Upper lobe of left lung (tissue), 4 donors: ENCODE data around the gene ATP9A.

ENCODE experiments used
- POLR2AphosphoS5 ChIP-seq, 2 donors: sonication (generic); formaldehyde crosslinking; IDR thresholded peaks; one replicate each; pipeline ENCODE4 v1.5.1; 2017; ENCODE audit warnings: antibody characterized with exemption in 2 of 2
- TF ChIP-seq, protein P1 (sequence below), 6 experiments: fragments of 450-650 bp in 4 of 6; fragments of 200-600 bp in 2 of 6; sonication (generic) in 2 of 6; IDR thresholded peaks; one replicate each; pipeline ENCODE4 v1.5.1; 2016 to 2019; ENCODE audit warnings: antibody characterized with exemption in 6 of 6

DNA sequence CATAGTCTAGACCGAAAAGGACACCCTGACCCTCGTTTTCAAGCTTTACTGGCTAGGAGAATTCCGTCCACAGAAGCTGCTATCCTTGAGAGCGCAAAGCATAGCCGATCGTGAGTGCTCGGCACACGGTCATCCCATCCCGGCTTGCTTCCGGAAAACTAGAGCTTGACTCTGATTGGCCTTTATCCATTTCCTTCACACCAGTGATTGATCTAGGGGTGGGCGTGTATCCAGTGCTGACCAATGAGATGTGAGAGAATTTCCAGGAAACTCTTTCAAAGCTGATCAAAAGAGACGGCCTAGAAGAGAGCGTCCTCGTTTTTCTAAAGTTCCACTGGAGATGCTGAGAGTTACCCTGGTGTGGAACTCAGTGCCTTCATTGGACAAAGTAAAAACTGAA, 184.7 kb downstream of the ATP9A start:
- TF ChIP-seq, protein P1, sequence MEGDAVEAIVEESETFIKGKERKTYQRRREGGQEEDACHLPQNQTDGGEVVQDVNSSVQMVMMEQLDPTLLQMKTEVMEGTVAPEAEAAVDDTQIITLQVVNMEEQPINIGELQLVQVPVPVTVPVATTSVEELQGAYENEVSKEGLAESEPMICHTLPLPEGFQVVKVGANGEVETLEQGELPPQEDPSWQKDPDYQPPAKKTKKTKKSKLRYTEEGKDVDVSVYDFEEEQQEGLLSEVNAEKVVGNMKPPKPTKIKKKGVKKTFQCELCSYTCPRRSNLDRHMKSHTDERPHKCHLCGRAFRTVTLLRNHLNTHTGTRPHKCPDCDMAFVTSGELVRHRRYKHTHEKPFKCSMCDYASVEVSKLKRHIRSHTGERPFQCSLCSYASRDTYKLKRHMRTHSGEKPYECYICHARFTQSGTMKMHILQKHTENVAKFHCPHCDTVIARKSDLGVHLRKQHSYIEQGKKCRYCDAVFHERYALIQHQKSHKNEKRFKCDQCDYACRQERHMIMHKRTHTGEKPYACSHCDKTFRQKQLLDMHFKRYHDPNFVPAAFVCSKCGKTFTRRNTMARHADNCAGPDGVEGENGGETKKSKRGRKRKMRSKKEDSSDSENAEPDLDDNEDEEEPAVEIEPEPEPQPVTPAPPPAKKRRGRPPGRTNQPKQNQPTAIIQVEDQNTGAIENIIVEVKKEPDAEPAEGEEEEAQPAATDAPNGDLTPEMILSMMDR (IDR thresholded peaks at IDR 0.05) = no peak
- no peak for TF ChIP-seq POLR2AphosphoS5 (IDR thresholded peaks at IDR 0.05)
